ENCODE data around the gene COMT. TPM values are rescaled to one million over a fixed set of nuclear protein-coding genes. Genes with fewer than 3 reads are reported as not detected.

The COMT gene
- total RNA-seq, 6 experiments from 2014 or later: 215 to 306 (median 234) TPM

DNA sequence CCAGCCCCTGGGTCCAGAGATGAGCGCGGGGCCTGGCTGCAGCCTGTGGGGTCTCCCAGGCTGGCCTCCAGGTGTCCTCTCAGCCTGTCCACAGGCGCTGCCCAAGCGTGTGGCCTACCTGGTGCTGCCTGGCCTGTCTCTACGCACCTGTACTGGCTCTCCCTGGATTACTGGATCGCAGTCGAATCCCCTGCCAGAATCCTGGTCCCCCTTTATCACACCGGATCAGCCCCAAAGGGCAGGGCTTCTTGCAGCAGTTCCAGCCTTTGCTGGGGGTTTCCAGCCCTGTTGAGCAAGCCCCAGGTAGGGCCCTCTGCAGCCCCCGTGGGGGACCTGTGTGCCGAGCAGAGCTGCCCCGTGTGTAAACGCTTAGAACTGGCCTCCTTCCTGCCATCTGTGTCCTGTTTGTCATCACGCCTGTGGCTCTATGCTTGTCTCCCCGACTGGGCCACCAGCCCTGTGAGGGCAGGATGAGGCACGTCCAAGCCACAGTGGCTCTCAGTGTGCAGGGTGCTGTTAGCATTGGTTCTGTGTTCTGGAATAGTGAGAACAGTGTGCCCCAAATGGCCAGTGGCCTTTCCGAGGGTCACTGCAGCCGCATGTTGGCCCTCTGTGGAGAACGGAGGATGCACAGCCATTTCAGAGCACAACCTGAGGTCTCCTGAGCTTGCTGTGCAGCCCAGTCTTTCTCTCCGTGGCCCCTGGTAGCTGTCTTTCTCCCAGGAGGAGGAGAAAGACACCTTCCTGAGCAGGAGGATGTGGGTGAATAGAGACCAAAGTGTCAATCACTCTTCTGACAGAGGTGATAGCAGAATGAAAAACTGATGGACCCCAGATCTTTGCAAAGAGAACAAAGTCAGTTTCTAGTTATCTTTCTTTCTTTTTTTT, 13.9 kb downstream of the COMT start:
- Mint-ChIP-seq H3K27ac (no peak overlapping the region; the same call in 1 of the 2 replicates), H3K9me3 (no peaks in the 10 kb centered on the region), H3K4me1 (ENCODE audit: low read depth) (peaks cover 19% of the 10 kb centered on the region), H3K36me3 (ENCODE audit: low read depth) (peaks cover 10% of the 10 kb centered on the region), H3K4me3 (no peak overlapping the region), H3K27me3 (ENCODE audit: insufficient read depth) (peaks cover 2% of the 10 kb centered on the region; the same call in 1 of the 2 replicates)
- TF ChIP-seq, protein P1, sequence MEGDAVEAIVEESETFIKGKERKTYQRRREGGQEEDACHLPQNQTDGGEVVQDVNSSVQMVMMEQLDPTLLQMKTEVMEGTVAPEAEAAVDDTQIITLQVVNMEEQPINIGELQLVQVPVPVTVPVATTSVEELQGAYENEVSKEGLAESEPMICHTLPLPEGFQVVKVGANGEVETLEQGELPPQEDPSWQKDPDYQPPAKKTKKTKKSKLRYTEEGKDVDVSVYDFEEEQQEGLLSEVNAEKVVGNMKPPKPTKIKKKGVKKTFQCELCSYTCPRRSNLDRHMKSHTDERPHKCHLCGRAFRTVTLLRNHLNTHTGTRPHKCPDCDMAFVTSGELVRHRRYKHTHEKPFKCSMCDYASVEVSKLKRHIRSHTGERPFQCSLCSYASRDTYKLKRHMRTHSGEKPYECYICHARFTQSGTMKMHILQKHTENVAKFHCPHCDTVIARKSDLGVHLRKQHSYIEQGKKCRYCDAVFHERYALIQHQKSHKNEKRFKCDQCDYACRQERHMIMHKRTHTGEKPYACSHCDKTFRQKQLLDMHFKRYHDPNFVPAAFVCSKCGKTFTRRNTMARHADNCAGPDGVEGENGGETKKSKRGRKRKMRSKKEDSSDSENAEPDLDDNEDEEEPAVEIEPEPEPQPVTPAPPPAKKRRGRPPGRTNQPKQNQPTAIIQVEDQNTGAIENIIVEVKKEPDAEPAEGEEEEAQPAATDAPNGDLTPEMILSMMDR (IDR thresholded peaks at IDR 0.05): no peak
- no peak for DNase-seq

DNA sequence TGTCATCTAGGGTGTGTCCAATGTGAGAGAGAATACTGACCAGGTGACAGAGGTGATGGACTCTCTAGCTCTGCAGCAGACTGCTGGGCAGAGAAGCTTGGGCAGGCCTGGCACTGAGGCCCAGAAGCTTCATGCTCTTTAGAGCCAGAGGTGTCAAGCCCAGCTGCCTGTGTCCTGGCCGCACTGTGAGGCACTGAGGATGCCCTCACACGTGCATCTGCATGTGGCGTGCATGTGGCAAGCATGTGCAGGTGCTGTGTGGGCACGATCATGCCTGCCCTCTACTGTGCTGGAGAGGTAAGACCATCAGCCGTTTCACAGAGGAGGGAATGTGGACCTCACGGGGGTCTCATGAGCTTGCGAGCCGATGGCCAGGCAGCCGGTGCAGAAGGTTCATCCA, 15.9 kb downstream of the COMT start:
- Mint-ChIP-seq H3K4me1 (ENCODE audit: low read depth) (peaks cover 8% of the 10 kb centered on the region), H3K27ac (no peak overlapping the region), H3K36me3 (ENCODE audit: low read depth) (no peaks in the 10 kb centered on the region), H3K4me3 (no peak overlapping the region), H3K9me3 (no peaks in the 10 kb centered on the region), H3K27me3 (ENCODE audit: insufficient read depth) (peaks cover 6% of the 10 kb centered on the region; the same call in 1 of the 2 replicates)
- no peak for DNase-seq
- TF ChIP-seq, protein P1 (IDR thresholded peaks at IDR 0.05): no peak; the same call in 1 of the 2 replicates

DNA sequence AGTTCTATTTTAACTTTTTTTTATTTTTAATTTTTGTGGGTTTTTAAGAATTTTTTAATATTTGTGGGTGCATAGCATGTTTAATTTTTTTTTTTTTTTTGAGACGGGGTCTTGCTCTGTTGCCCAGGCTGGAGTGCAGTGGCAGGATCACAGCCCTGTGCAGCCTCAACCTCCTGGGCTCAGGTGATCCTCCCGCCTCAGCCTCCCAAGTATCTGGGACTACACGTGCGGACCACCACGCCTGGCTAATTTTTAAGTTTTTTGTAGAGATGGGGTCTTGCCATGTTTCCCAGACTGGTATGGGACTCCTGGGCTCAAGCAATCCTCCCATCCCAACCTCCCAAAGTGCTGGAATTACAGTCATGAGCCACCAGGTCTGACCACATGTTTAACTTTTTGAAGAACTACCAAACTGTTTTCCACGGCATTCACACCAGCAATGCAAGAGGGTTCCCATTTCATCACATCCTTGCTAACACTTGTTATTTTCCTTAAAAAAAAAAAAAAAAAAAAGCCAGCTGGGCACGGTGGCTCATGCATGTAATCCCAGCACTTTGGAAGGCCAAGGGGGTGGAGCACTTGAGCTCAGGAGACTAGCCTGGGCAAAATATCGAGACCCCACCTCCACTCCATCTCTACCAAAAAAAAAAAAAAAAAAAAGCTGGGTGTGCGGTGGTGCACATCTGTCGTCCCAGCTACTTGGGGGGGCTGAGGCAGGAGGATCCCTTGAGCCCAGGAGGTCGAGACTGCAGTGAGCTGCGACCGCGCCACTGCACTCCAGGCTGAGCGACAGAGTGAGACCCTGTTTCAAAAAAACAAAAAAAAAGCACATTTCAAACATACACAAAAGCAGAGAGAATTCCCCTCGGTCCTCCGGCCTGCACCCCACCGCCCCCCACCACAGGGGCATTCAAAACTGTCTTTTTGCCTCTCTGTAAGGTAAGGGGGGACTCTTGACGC, 16.8 kb downstream of the COMT start:
- H3K4me1 Mint-ChIP-seq (ENCODE audit: low read depth): peaks cover 6% of the 10 kb centered on the region
- DNase-seq: no peak
- TF ChIP-seq, protein P1 (IDR thresholded peaks at IDR 0.05): no peak
- no peak overlapping the region; the same call in 1 of the 2 replicates for H3K27ac Mint-ChIP-seq
- no peaks in the 10 kb centered on the region for H3K36me3 Mint-ChIP-seq (ENCODE audit: low read depth)
- peaks cover 6% of the 10 kb centered on the region; the same call in 1 of the 2 replicates for H3K27me3 Mint-ChIP-seq (ENCODE audit: insufficient read depth)
- H3K9me3 Mint-ChIP-seq: no peaks in the 10 kb centered on the region
- no peak overlapping the region for H3K4me3 Mint-ChIP-seq

DNA sequence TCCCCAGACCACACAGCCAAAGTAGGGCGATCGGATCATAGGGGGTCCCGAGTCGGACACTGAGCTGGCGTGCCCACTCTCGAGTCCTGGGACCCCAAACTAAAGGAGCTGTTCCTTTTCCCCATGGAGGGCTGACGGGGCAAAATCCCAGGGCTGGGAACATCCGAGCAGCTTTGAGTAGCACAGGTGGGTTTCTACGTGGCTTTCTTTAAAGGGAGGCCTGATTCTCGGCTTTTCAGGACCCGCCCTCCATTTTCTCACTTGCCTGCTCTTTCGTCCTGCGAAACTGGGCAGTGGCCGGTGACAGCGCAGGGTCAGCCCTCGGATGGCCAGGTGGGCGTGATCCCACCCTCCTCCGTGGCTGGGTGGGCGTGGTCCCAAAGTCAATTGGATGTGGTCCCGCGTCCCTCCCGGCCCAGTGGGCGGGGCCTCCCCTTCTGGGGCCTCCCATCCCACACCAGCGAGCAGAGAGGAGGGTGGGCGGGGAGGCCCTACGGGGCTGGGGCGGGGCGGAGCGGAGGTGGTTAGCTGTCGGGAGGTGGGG, 17.5 kb downstream of the COMT start:
- TF ChIP-seq, protein P1 (IDR thresholded peaks at IDR 0.05): no peak
- no peak overlapping the region for H3K4me3 Mint-ChIP-seq
- H3K4me1 Mint-ChIP-seq (ENCODE audit: low read depth): no peaks in the 10 kb centered on the region; the same call in 1 of the 2 replicates
- peaks cover 4% of the 10 kb centered on the region; the same call in 1 of the 2 replicates for H3K27me3 Mint-ChIP-seq (ENCODE audit: insufficient read depth)
- no peak for DNase-seq
- H3K27ac Mint-ChIP-seq: no peak overlapping the region
- H3K9me3 Mint-ChIP-seq: no peaks in the 10 kb centered on the region
- H3K36me3 Mint-ChIP-seq (ENCODE audit: low read depth): no peaks in the 10 kb centered on the region
